GM18526 (cell line): Measurements from ENCODE around the gene PLSCR4.

Source experiments
- POLR2A ChIP-seq: IDR thresholded peaks from 3 replicates; pipeline ENCODE4 v1.6.1; 2011; ENCODE audit not compliant: insufficient read length; ENCODE audit errors: extremely low read depth

PLSCR4 gene

GRCh38 chr3:146160964-146161662 lies 89.8 kb downstream of the PLSCR4 start, which contains the start of gene PLOD2:
Gene PLOD2, minus strand, starts transcription at chr3:146161184. Its CDS starts 195 bp downstream, at chr3:146160989.
- no peak for TF ChIP-seq POLR2A

DNA sequence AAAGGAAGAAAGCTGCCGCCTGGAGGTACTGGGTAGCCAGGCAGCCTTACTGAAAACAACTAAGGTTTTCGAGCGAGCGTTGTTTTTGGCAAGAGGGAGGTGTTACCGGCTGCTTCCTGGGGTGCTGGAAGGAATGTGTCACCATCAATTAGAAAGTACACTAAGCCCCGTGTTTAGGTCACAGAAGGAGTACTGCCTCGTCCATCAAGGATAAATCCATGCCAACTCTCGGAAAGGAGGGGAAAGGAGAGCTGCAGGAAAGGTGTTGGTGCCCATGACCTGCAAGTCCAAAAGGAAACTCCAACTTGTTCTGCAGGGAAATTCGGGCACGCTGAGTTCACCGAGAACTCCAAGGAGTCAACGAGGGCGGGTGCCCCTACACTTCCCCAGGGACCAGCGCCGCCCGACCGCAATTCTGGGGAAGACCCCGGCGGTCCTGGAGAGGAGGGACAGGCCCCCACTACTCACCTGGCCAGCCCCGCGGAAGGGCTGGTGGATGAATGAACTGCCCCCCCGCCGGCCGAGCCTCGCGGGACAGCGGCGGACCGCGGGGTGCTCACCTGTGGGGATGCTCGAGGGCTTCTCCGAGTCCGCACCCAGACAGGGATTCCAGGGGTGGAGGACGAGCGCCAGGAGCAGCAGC lies 90.5 kb downstream of the PLSCR4 start:
- TF ChIP-seq POLR2A, result no peak

GRCh38 chr3:146159616-146160320 lies 91.1 kb downstream of the PLSCR4 start:
- TF ChIP-seq POLR2A, result no peak

GRCh38 chr3:146159037-146159436 lies 91.9 kb downstream of the PLSCR4 start:
- TF ChIP-seq POLR2A, result no peak

- TF ChIP-seq POLR2A, result no peak
Measured at GRCh38 chr3:146157325-146158060, 93.4 kb downstream of the PLSCR4 start.

DNA sequence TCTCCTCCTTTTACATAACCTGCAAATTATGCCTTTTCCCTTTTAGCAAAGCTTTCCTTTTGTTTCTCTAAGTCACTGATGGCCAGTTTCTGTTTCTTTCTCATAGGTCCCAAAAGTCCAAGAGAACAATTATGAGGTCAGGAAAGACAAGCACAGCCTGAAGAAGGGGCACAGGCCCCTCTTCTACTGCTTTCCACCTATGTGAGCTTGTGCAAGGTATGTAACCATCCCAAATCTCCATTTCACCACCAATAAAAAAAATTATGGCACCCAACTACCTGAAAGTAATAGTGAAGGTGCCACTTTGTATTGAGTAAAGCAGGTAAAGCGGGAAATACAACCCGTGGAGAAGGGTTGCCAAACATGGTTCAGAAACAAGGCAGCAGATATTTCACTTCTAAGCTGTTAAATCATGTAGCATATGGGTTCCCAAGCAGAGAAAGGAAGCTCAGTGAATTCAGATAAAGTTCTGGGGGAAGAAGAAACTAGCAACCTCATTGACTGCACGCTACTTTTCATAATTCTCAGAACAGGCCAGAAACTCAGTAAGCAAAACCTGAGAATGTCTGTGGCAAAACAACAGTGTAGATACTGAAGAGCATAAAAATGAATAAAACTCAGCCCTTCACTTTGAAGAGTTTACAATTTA lies 94.1 kb downstream of the PLSCR4 start:
- TF ChIP-seq POLR2A, result no peak

- TF ChIP-seq POLR2A, result no peak
Measured at GRCh38 chr3:146156095-146156494, 94.8 kb downstream of the PLSCR4 start.

GRCh38 chr3:146154995-146155394 lies 95.9 kb downstream of the PLSCR4 start:
- TF ChIP-seq POLR2A, result no peak

DNA sequence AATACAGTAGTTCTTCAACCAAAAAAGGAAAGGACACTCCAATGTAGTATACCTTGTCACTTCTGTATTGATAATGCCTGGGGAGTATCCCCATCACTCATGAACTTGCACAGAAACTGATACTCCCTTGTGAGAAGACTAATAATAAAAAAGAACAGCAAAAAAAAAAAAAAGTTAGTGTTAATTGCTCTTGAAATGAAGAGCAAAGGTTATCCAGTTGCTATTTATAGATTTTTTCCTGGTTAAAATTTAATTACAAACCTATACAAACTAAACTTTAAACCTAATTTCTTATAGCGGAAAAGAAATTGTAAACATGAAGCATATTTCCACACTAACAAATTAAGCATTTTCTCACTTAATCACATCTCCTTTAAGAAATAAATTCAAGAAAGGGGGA lies 96.6 kb downstream of the PLSCR4 start:
- no peak for TF ChIP-seq POLR2A

DNA sequence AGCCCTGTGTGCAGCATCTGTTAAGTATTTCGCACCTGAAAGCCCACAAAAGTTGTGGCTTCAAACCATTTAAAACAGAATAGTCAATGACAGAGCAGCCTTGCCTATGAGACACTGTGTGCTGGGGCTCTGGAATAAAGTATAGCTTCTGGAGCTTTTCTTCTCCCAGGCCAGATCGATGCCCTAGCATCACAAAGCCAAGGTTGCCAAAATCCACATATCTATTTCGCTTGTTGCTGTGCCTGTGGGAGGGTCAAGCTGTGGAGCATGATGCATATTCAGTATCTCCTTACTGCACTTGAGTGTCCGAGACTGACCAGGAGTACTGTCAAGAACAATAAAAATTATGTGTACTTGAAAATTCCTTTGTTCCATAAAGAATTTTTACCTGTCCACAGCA lies 97.5 kb downstream of the PLSCR4 start:
- TF ChIP-seq POLR2A, result no peak

DNA sequence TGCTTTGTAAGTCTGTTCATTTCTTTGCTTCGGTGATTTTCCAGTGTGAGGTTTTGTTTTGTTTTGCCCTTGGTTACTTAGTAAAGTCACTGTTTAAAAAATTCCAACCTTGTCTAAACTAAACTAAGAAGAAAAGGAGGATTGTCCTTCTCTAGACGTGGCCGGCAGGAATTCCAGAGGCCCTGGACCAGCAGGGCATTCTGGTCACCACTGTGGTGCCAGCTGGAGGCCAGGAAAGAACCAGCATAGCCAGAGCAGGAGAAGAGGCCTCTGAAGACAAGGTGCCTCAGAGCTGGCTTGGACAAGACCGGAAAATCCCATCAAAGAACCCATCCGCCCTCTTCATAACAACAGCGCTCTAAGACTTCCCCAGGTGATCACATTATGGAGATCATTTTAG lies 98.1 kb downstream of the PLSCR4 start:
- no peak for TF ChIP-seq POLR2A

- no peak for TF ChIP-seq POLR2A
Measured at GRCh38 chr3:146148468-146148931, 102.4 kb downstream of the PLSCR4 start.

GRCh38 chr3:146145642-146146041 lies 105.3 kb downstream of the PLSCR4 start:
- TF ChIP-seq POLR2A, result no peak

- TF ChIP-seq POLR2A, result no peak
Measured at GRCh38 chr3:146142757-146143156, 108.1 kb downstream of the PLSCR4 start.
